Hepatocyte (in vitro differentiated cells): ENCODE results near the gene IPO7.

Experiments
- EZH2 ChIP-seq: fragments of 200-600 bp; sonication (generic); IDR thresholded peaks from 2 replicates; pipeline ENCODE4 v1.6.1; 2016; ENCODE audit warnings: antibody characterized with exemption, mild to moderate bottlenecking, borderline replicate concordance
- TF ChIP-seq, protein P1 (sequence below): fragments of 200-600 bp; sonication (generic); IDR thresholded peaks from 2 replicates; pipeline ENCODE4 v1.5.1; 2016; ENCODE audit warnings: antibody characterized with exemption, mild to moderate bottlenecking; ENCODE audit not compliant: poor library complexity

GRCh38 chr11:9397746-9398680, 13.6 kb downstream of the IPO7 start:
- TF ChIP-seq, protein P1, sequence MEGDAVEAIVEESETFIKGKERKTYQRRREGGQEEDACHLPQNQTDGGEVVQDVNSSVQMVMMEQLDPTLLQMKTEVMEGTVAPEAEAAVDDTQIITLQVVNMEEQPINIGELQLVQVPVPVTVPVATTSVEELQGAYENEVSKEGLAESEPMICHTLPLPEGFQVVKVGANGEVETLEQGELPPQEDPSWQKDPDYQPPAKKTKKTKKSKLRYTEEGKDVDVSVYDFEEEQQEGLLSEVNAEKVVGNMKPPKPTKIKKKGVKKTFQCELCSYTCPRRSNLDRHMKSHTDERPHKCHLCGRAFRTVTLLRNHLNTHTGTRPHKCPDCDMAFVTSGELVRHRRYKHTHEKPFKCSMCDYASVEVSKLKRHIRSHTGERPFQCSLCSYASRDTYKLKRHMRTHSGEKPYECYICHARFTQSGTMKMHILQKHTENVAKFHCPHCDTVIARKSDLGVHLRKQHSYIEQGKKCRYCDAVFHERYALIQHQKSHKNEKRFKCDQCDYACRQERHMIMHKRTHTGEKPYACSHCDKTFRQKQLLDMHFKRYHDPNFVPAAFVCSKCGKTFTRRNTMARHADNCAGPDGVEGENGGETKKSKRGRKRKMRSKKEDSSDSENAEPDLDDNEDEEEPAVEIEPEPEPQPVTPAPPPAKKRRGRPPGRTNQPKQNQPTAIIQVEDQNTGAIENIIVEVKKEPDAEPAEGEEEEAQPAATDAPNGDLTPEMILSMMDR: no peak
- no peak for TF ChIP-seq EZH2
